ENCODE data around the gene SRP14.

GRCh38 chr15:40011303-40011702 lies 27.7 kb downstream of the SRP14 start:
- TF ChIP-seq CTCF (IDR thresholded peaks at IDR 0.05 in 2 of 3, conservative IDR thresholded peaks at IDR 0.05 in 1 of 3; ENCODE audit: borderline replicate concordance in 1 of 3, insufficient read depth in 1 of 3, low read depth in 2 of 3, low read length in 2 of 3) (no peak), POLR2A (IDR thresholded peaks at IDR 0.05; ENCODE audit: borderline replicate concordance, extremely low read depth, insufficient read depth, insufficient read length) (no peak)
